Neural progenitor cell (in vitro differentiated cells): ENCODE measurements around the gene CLDN12. TPM values are rescaled to one million over a fixed set of nuclear protein-coding genes. Genes with fewer than 3 reads are reported as not detected.

Source experiments
- DNase-seq: peaks from one replicate; pipeline ENCODE4 v3.0.0-alpha.2; 2016; ENCODE audit warnings: low spot score
- H2AFZ ChIP-seq: fragments of 200-600 bp; sonication (generic); replicated peaks from 2 replicates; pipeline ENCODE4 v1.6.1; 2016; ENCODE audit warnings: antibody characterized with exemption
- H3F3A ChIP-seq: fragments of 200-600 bp; sonication (generic); 2 replicates; pipeline ENCODE4 v1.6.1; 2016; ENCODE audit warnings: antibody characterized with exemption, low read depth
- H3K27ac ChIP-seq: fragments of 200-600 bp; sonication (generic); 2 replicates; pipeline ENCODE4 v1.5.1; 2016; ENCODE audit warnings: mild to moderate bottlenecking
- H3K27me3 ChIP-seq: fragments of 200-600 bp; sonication (generic); 2 replicates; pipeline ENCODE4 v1.6.1; 2016; ENCODE audit warnings: mild to moderate bottlenecking, moderate library complexity
- H3K36me3 ChIP-seq: fragments of 200-600 bp; sonication (generic); 2 replicates; pipeline ENCODE4 v1.5.1; 2016
- H3K4me1 ChIP-seq: fragments of 200-600 bp; sonication (generic); 2 replicates; pipeline ENCODE4 v1.6.1; 2016; ENCODE audit warnings: mixed run types
- H3K4me2 ChIP-seq: fragments of 200-600 bp; sonication (generic); 2 replicates; pipeline ENCODE4 v1.6.1; 2016
- H3K4me3 ChIP-seq: fragments of 200-600 bp; sonication (generic); 2 replicates; pipeline ENCODE4 v1.5.1; 2016
- H3K79me2 ChIP-seq: fragments of 200-600 bp; sonication (generic); 2 replicates; pipeline ENCODE4 v1.6.1; 2016; ENCODE audit warnings: low read depth
- H3K9ac ChIP-seq: fragments of 200-600 bp; sonication (generic); 2 replicates; pipeline ENCODE4 v1.6.1; 2016
- H3K9me3 ChIP-seq: fragments of 200-600 bp; sonication (generic); 2 replicates; pipeline ENCODE4 v1.5.1; 2016; ENCODE audit warnings: low read depth
- H4K20me1 ChIP-seq: fragments of 200-600 bp; sonication (generic); 2 replicates; pipeline ENCODE4 v1.6.1; 2016; ENCODE audit warnings: low read depth
- H3K27ac Mint-ChIP-seq: 3 replicates; pipeline ENCODE4 v1.8.0; 2021; ENCODE audit warnings: mixed read lengths
- H3K27me3 Mint-ChIP-seq: 2 replicates; pipeline ENCODE4 v1.8.0; 2022; ENCODE audit warnings: low read depth, mild to moderate bottlenecking, inconsistent platforms, moderate library complexity, mixed read lengths; ENCODE audit not compliant: insufficient read depth
- H3K36me3 Mint-ChIP-seq: 3 replicates; pipeline ENCODE4 v1.8.0; 2021; ENCODE audit warnings: mixed read lengths
- H3K4me1 Mint-ChIP-seq: 3 replicates; pipeline ENCODE4 v1.8.0; 2021; ENCODE audit warnings: mixed read lengths
- H3K4me3 Mint-ChIP-seq: 3 replicates; pipeline ENCODE4 v1.8.0; 2021; ENCODE audit warnings: mild to moderate bottlenecking, moderate library complexity, mixed read lengths
- H3K9me3 Mint-ChIP-seq: 3 replicates; pipeline ENCODE4 v1.8.0; 2020; ENCODE audit warnings: mixed read lengths
- EZH2 ChIP-seq: fragments of 200-600 bp; sonication (generic); IDR thresholded peaks from 2 replicates; pipeline ENCODE4 v1.6.1; 2017; ENCODE audit warnings: antibody characterized with exemption, mild to moderate bottlenecking, moderate library complexity
- EZH2phosphoT487 ChIP-seq: fragments of 200-600 bp; sonication (generic); IDR thresholded peaks from 2 replicates; pipeline ENCODE4 v1.6.1; 2017; ENCODE audit warnings: antibody characterized with exemption
- total RNA-seq: library from RNA; depleted of rRNA; stranded (reverse); fragments of >200 nt; gene quantifications from 2 replicates; pipeline ENCODE4 v1.2.3, GENCODE V29; 2015; ENCODE audit warnings: low replicate concordance
- TF ChIP-seq, protein P1 (sequence below): fragments of 200-600 bp; sonication (generic); IDR thresholded peaks from 2 replicates; pipeline ENCODE4 v1.5.1; 2017; ENCODE audit warnings: antibody characterized with exemption, mild to moderate bottlenecking

CLDN12 gene
- total RNA-seq, result 64.9 and 87.3 TPM in 2 replicates

GRCh38 chr7:90403174-90404113 is at the start of gene CLDN12:
Gene CLDN12 (plus strand): TSS chr7:90403461. CDS start chr7:90412677, 9,216 bp downstream.
- Mint-ChIP-seq H3K9me3 (no peaks in the 10 kb centered on the region), H3K4me1 (peaks cover 9% of the 10 kb centered on the region), H3K36me3 (peaks cover 9% of the 10 kb centered on the region), H3K27me3 (peaks cover 2% of the 10 kb centered on the region), H3K27ac (peak within 1 kb of the TSS; percentile 91), H3K4me3 (peak within 1 kb of the TSS; percentile 97)
- Histone ChIP-seq H4K20me1 (no peaks in the 10 kb centered on the region), H3K9ac (peak within 1 kb of the TSS; percentile 21), H3K9me3 (no peaks in the 10 kb centered on the region), H3K4me3 (peak within 1 kb of the TSS; percentile 72), H3K4me2 (peak within 1 kb of the TSS; percentile 81), H3K4me1 (peaks cover 5% of the 10 kb centered on the region), H2AFZ (peak within 1 kb of the TSS; percentile 98), H3K36me3 (peaks cover 6% of the 10 kb centered on the region), H3K27me3 (peaks cover 30% of the 10 kb centered on the region), H3K27ac (peak within 1 kb of the TSS; percentile 46), H3F3A (peaks cover 8% of the 10 kb centered on the region), H3K79me2 (peaks cover 33% of the 10 kb centered on the region)
- TF ChIP-seq, protein P1, sequence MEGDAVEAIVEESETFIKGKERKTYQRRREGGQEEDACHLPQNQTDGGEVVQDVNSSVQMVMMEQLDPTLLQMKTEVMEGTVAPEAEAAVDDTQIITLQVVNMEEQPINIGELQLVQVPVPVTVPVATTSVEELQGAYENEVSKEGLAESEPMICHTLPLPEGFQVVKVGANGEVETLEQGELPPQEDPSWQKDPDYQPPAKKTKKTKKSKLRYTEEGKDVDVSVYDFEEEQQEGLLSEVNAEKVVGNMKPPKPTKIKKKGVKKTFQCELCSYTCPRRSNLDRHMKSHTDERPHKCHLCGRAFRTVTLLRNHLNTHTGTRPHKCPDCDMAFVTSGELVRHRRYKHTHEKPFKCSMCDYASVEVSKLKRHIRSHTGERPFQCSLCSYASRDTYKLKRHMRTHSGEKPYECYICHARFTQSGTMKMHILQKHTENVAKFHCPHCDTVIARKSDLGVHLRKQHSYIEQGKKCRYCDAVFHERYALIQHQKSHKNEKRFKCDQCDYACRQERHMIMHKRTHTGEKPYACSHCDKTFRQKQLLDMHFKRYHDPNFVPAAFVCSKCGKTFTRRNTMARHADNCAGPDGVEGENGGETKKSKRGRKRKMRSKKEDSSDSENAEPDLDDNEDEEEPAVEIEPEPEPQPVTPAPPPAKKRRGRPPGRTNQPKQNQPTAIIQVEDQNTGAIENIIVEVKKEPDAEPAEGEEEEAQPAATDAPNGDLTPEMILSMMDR, result no peak
- TF ChIP-seq EZH2phosphoT487, result no peak
- TF ChIP-seq EZH2, result no peak
- peak; percentile 89 for DNase-seq

GRCh38 chr7:90383422-90383821 is 19.8 kb upstream of the CLDN12 start:
- TF ChIP-seq, protein P1, result no peak
- TF ChIP-seq EZH2phosphoT487 (no peak), EZH2 (no peak)
- Histone ChIP-seq H3K4me2 (no peak overlapping the region), H3K79me2 (no peaks in the 10 kb centered on the region), H3F3A (no peaks in the 10 kb centered on the region), H3K4me1 (no peaks in the 10 kb centered on the region), H3K36me3 (peaks cover 19% of the 10 kb centered on the region), H3K9ac (no peak overlapping the region), H4K20me1 (no peaks in the 10 kb centered on the region), H3K27me3 (no peaks in the 10 kb centered on the region), H3K9me3 (no peaks in the 10 kb centered on the region), H3K4me3 (no peak overlapping the region), H2AFZ (no peak overlapping the region), H3K27ac (no peak overlapping the region)
- H3K36me3 Mint-ChIP-seq, result peaks cover 32% of the 10 kb centered on the region
- H3K27ac Mint-ChIP-seq, result no peak overlapping the region
- no peak for DNase-seq
- no peak overlapping the region for H3K4me3 Mint-ChIP-seq
- no peaks in the 10 kb centered on the region for H3K4me1 Mint-ChIP-seq
- no peaks in the 10 kb centered on the region for H3K27me3 Mint-ChIP-seq
- peaks cover 4% of the 10 kb centered on the region for H3K9me3 Mint-ChIP-seq

DNA sequence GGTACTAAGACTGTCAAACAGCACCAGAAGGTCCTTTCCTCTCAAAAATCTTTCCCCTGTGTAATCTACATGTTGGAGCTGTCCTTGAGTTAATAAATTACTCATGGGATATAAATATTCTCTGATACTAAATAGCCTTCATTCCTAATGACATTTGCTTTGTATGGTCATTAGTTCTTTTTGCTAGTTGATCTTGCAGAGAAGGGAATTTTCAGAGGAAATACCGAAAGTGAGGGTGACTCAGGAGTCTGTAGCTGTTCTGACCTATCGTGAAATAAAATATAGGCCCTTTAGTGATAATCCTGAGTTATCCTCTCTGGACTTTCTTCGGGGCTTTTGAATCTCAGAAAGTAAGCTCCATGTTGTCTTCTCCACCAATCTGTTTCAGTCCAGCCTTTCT is 19.4 kb upstream of the CLDN12 start:
- H3K9ac ChIP-seq, result no peak overlapping the region

More for the DNA sequence above, 19.4 kb upstream of the CLDN12 start:
- no peaks in the 10 kb centered on the region for H3K9me3 ChIP-seq
- peaks cover 19% of the 10 kb centered on the region for H3K36me3 ChIP-seq
- no peak overlapping the region for H3K27ac ChIP-seq
- no peaks in the 10 kb centered on the region for H3K27me3 Mint-ChIP-seq
- no peaks in the 10 kb centered on the region for H3K27me3 ChIP-seq
- TF ChIP-seq, protein P1, result no peak
- TF ChIP-seq EZH2phosphoT487 (no peak), EZH2 (no peak)
- no peak overlapping the region for H3K4me3 Mint-ChIP-seq
- no peaks in the 10 kb centered on the region for H4K20me1 ChIP-seq
- H3K4me1 ChIP-seq, result no peaks in the 10 kb centered on the region
- no peak overlapping the region for H3K4me3 ChIP-seq
- H3K4me2 ChIP-seq, result no peak overlapping the region
- no peaks in the 10 kb centered on the region for H3K4me1 Mint-ChIP-seq
- H3K9me3 Mint-ChIP-seq, result peaks cover 4% of the 10 kb centered on the region
- H3F3A ChIP-seq, result no peaks in the 10 kb centered on the region
- no peak overlapping the region for H2AFZ ChIP-seq
- H3K36me3 Mint-ChIP-seq, result peaks cover 30% of the 10 kb centered on the region
- DNase-seq, result no peak
- no peak overlapping the region for H3K27ac Mint-ChIP-seq
- H3K79me2 ChIP-seq, result no peaks in the 10 kb centered on the region
